ENCODE data around the gene ABHD2. TPM values are rescaled to one million over a fixed set of nuclear protein-coding genes. Genes with fewer than 3 reads are reported as not detected.

Gene ABHD2
- total and polyA plus RNA-seq, 9 of the 15 experiments (the other 6 are each of a cell fraction or from before 2014, with no cell fraction given) = 16.9 to 99.8 (median 47.5) TPM

GRCh38 chr15:89088605-89089315, 504 bp downstream of the ABHD2 start:
- Histone ChIP-seq H3K36me3 (ENCODE audit: control insufficient read depth, insufficient read depth, low read length) (peaks cover 11% of the 10 kb centered on the region; the same call in 2 of the 3 replicates), H3K27ac (ENCODE audit: extremely low read depth, low read depth, low read length) (peak overlapping the region; percentile 72), H3K4me2 (ENCODE audit: insufficient read depth, low read length) (peak overlapping the region; percentile 83), H3K4me1 (replicated peaks in 1 of 2; ENCODE audit: control insufficient read depth in 2 of 2, insufficient read depth in 2 of 2, low read length in 2 of 2) (peaks cover 38 to 39% of the 10 kb centered on the region in 2 experiments), H4K20me1 (replicated peaks; ENCODE audit: control insufficient read depth, insufficient read depth, low read length) (no peaks in the 10 kb centered on the region), H3K9ac (ENCODE audit: insufficient read depth in 1 of 2, low read depth in 2 of 2, low read length in 2 of 2) (peak overlapping the region; percentile 69 to 96), H3K4me3 (peak overlapping the region; percentile 72), H3K9me1 (ENCODE audit: control insufficient read depth, insufficient read depth, low read length) (no peaks in the 10 kb centered on the region), H3K27me3 (ENCODE audit: control insufficient read depth in 2 of 2, insufficient read depth in 2 of 2, low read length in 2 of 2) (no peaks in the 10 kb centered on the region), H3K9me3 (replicated peaks; ENCODE audit: control insufficient read depth, insufficient read depth, low read depth, low read length) (no peaks in the 10 kb centered on the region), H3K79me2 (ENCODE audit: control insufficient read depth, insufficient read depth, low read length) (peaks cover 60% of the 10 kb centered on the region), H2AFZ (ENCODE audit: low read depth, low read length) (peak overlapping the region; percentile 46)
- in situ Hi-C loops (cut with MboI) = no loop called here
- ChIA-PET CTCF (ENCODE audit: low intra/inter-chr PET ratio) (interaction anchor here (0.6 kb wide), 1 partner anchor 41 kb away, joined by 4 read pairs; no protein-coding TSS in a partner anchor), POLR2A (interaction anchor here (0.6 to 5.9 kb wide), 13 partner anchors 9 to 149 kb away, joined by 3 to 62 read pairs (median 3); no protein-coding TSS in a partner anchor)
- WGBS (ENCODE audit: insufficient coverage, low coverage, missing lambda C conversion rate) = 3% methylated on average over 38 of the region's 44 CpGs
- BruUV-seq (replicated peaks) = no TSS peak
- FAIRE-seq = no peak
- peak; percentile 44 for ATAC-seq
- DNase-seq (ENCODE audit: extremely low read depth in 1 of 4, low spot score in 3 of 4) = peak in 2 of 4 experiments; percentile 30 to 61
- intact Hi-C loops (cut with micrococcal nuclease) = loop anchor here (2.0 kb wide), 2 partner anchors 32 to 40 kb away; no protein-coding TSS in a partner anchor
- TF ChIP-seq CHD1 (IDR thresholded peaks at IDR 0.05; ENCODE audit: low read length) (peak; percentile 62), RBBP5 (IDR thresholded peaks at IDR 0.05; ENCODE audit: borderline replicate concordance, insufficient read depth, low read length, poor library complexity, severe bottlenecking) (peak; percentile 72), E2F6 (IDR thresholded peaks at IDR 0.05; ENCODE audit: borderline replicate concordance in 1 of 2, extremely low read depth in 1 of 2, insufficient read depth in 1 of 2, insufficient read length in 1 of 2, low read depth in 1 of 2, low read length in 1 of 2, poor library complexity in 1 of 2, severe bottlenecking in 1 of 2) (peak; percentile 22 to 57), NELFE (IDR thresholded peaks at IDR 0.05; ENCODE audit: insufficient read depth, insufficient read length) (no peak), ATF6 (CRISPR knock-in tag; IDR thresholded peaks at IDR 0.05) (peak; percentile 23; the same call in 1 of the 2 replicates), MIER1 (IDR thresholded peaks at IDR 0.05; ENCODE audit: low read depth) (peak; percentile 66; the same call in 1 of the 2 replicates), POLR2G (IDR thresholded peaks at IDR 0.05; ENCODE audit: low read depth, low read length) (peak; percentile 6; the same call in 1 of the 2 replicates), SIN3A (IDR thresholded peaks at IDR 0.05; ENCODE audit: borderline replicate concordance in 2 of 2, control insufficient read depth in 1 of 2, low read depth in 2 of 2, low read length in 2 of 2) (peak in 1 of 2 experiments; percentile 58; a peak in 1 of 4 replicates), ELF4 (CRISPR knock-in tag; IDR thresholded peaks at IDR 0.05) (no peak)
